Hippocampal formation (tissue), 2 donors: ENCODE measurements around the gene ANKS6.

Experiments
- DNase-seq, 2 donors: peaks; one replicate each; lab custom pipeline; 2025; lab: John Stamatoyannopoulos, UW

The ANKS6 gene

GRCh38 chr9:98796364-98797101, at the start of gene ANKS6:
Gene ANKS6, minus strand, starts transcription at chr9:98796555. Its CDS starts 64 bp downstream, at chr9:98796491.
- peak; percentile 69 to 81 for DNase-seq

GRCh38 chr9:98846081-98846480, 49.7 kb upstream of the ANKS6 start:
- DNase-seq = no peak

GRCh38 chr9:98842510-98842909, 46.2 kb upstream of the ANKS6 start:
- no peak for DNase-seq

- DNase-seq = no peak
Measured at GRCh38 chr9:98839724-98840123, 43.4 kb upstream of the ANKS6 start.

GRCh38 chr9:98838868-98839565, 42.7 kb upstream of the ANKS6 start:
- DNase-seq = no peak

- no peak for DNase-seq
Measured at GRCh38 chr9:98838155-98838867, 42.0 kb upstream of the ANKS6 start.

- DNase-seq = no peak
Measured at GRCh38 chr9:98837516-98837915, 41.2 kb upstream of the ANKS6 start.

GRCh38 chr9:98836206-98836605, 39.9 kb upstream of the ANKS6 start:
- no peak for DNase-seq

- DNase-seq = no peak
Measured at GRCh38 chr9:98834386-98834785, 38.0 kb upstream of the ANKS6 start.

- DNase-seq = no peak
Measured at GRCh38 chr9:98833090-98833956, 37.0 kb upstream of the ANKS6 start.

GRCh38 chr9:98832768-98833089, 36.4 kb upstream of the ANKS6 start:
- DNase-seq = no peak

GRCh38 chr9:98831696-98832095, 35.3 kb upstream of the ANKS6 start:
- DNase-seq = no peak

- DNase-seq = no peak
Measured at GRCh38 chr9:98830554-98830953, 34.2 kb upstream of the ANKS6 start.

- DNase-seq = no peak
Measured at GRCh38 chr9:98829766-98830165, 33.4 kb upstream of the ANKS6 start.

GRCh38 chr9:98826716-98827115, 30.4 kb upstream of the ANKS6 start:
- DNase-seq = no peak

- DNase-seq = no peak
Measured at GRCh38 chr9:98825414-98825813, 29.1 kb upstream of the ANKS6 start.

- DNase-seq = no peak
Measured at GRCh38 chr9:98823666-98824334, 27.4 kb upstream of the ANKS6 start.

GRCh38 chr9:98822661-98823060, 26.3 kb upstream of the ANKS6 start:
- no peak for DNase-seq

GRCh38 chr9:98821831-98822230, 25.5 kb upstream of the ANKS6 start:
- no peak for DNase-seq

- DNase-seq = no peak
Measured at GRCh38 chr9:98819231-98819630, 22.9 kb upstream of the ANKS6 start.

GRCh38 chr9:98818764-98819163, 22.4 kb upstream of the ANKS6 start:
- DNase-seq = no peak
